Endodermal cell (in vitro differentiated cells): Measurements from ENCODE around the gene TOLLIP. TPM values are rescaled to one million over a fixed set of nuclear protein-coding genes. Genes with fewer than 3 reads are reported as not detected.

Source experiments
- DNase-seq: peaks from one replicate; pipeline ENCODE4 v3.0.0-alpha.2; 2017
- H3K27ac ChIP-seq: 2 replicates; pipeline ENCODE4 v1.5.1; 2013; ENCODE audit warnings: mild to moderate bottlenecking, low read depth, low read length, moderate library complexity
- H3K27me3 ChIP-seq: 2 replicates; pipeline ENCODE4 v1.6.1; 2013; ENCODE audit warnings: mild to moderate bottlenecking, low read length, moderate library complexity; ENCODE audit not compliant: insufficient read depth, control insufficient read depth, poor library complexity, severe bottlenecking
- H3K36me3 ChIP-seq: 2 replicates; pipeline ENCODE4 v1.7.0; 2013; ENCODE audit warnings: mild to moderate bottlenecking, low read length, moderate library complexity; ENCODE audit not compliant: control insufficient read depth, insufficient read depth
- H3K4me1 ChIP-seq: one replicate; pipeline ENCODE4 v1.7.0; 2013; ENCODE audit warnings: low read length; ENCODE audit not compliant: control insufficient read depth, insufficient read depth
- H3K4me3 ChIP-seq: 2 replicates; pipeline ENCODE4 v1.5.1; 2013; ENCODE audit warnings: mild to moderate bottlenecking, low read length, moderate library complexity
- H3K9ac ChIP-seq: 2 replicates; pipeline ENCODE4 v1.6.1; 2013; ENCODE audit warnings: mild to moderate bottlenecking, low read length, moderate library complexity; ENCODE audit not compliant: poor library complexity, severe bottlenecking; ENCODE audit errors: extremely low read depth
- H3K9me3 ChIP-seq: 2 replicates; pipeline ENCODE4 v1.6.1; 2013; ENCODE audit warnings: mild to moderate bottlenecking, low read length, moderate library complexity; ENCODE audit not compliant: control insufficient read depth
- H3K27ac Mint-ChIP-seq: 2 replicates; pipeline ENCODE4 v1.8.0; 2020; ENCODE audit warnings: mixed read lengths
- H3K27me3 Mint-ChIP-seq: 2 replicates; pipeline ENCODE4 v1.8.0; 2021; ENCODE audit warnings: mild to moderate bottlenecking, mixed read lengths; ENCODE audit not compliant: insufficient read depth
- H3K36me3 Mint-ChIP-seq: 2 replicates; pipeline ENCODE4 v1.8.0; 2020; ENCODE audit warnings: low read depth, mixed read lengths
- H3K4me1 Mint-ChIP-seq: 2 replicates; pipeline ENCODE4 v1.8.0; 2020; ENCODE audit warnings: mixed read lengths
- H3K4me3 Mint-ChIP-seq: 2 replicates; pipeline ENCODE4 v1.8.0; 2020; ENCODE audit warnings: mild to moderate bottlenecking, moderate library complexity, mixed read lengths
- H3K9me3 Mint-ChIP-seq: 2 replicates; pipeline ENCODE4 v1.8.0; 2020; ENCODE audit warnings: mild to moderate bottlenecking, mixed read lengths
- WGBS, 2 experiments: methylation state at CpG; one replicate each; pipeline versions ENCODE4 v1.1.5 to v1.1.7; 2013; ENCODE audit warnings: missing lambda C conversion rate in 2 of 2, mixed read lengths in 1 of 2; ENCODE audit not compliant: insufficient coverage in 1 of 2, insufficient read length in 1 of 2; 5-methylcytosine and 5-hydroxymethylcytosine counted together
- total RNA-seq, 2 donors: library from RNA; stranded (reverse); fragmentation: NEBNext Ultra II Directional in 1 of 2; extraction: Animal tissue kit (Norgen Biotek cat#: 25700) in 1 of 2; gene quantifications; 2 replicates in 1 of 2; 3 replicates in 1 of 2; pipeline ENCODE4 v1.2.1, GENCODE V29; 2021
- TF ChIP-seq, protein P1 (sequence below): fragments of 200-600 bp; sonication (generic); conservative IDR thresholded peaks from 2 replicates; pipeline ENCODE4 v1.5.0; 2021; ENCODE audit warnings: antibody characterized with exemption, mild to moderate bottlenecking

The TOLLIP gene
- total RNA-seq, 2 donors from 2014 or later, result 34.3 to 37.4 TPM

DNA sequence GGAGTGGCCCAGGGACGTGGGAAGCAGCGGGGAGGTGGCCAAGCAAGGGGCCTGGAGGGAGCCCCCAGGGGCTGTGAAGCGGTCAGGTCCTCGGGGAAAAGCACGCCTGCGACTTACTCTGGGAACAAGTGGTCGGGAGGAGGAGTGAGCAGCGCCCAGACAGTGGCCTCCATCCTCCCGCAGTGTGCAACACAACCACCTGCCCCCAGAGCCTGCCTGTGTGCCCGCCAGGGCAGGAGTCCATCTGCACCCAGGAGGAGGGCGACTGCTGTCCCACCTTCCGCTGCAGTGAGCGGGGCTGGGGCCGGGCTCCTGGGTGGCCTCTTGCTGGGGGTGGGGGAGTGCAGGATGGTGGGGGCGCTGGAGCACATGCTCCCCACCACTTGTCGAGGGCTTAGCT lies 51.5 kb downstream of the TOLLIP start:
- H3K27me3 ChIP-seq, result no peaks in the 10 kb centered on the region
- no peaks in the 10 kb centered on the region for H3K4me1 ChIP-seq
- no peak overlapping the region for H3K27ac ChIP-seq
- no peak overlapping the region for H3K4me3 ChIP-seq
- 89% methylated on average over 13 to 16 of the region's 16 CpGs for WGBS, 2 experiments
- Mint-ChIP-seq H3K27me3 (no peaks in the 10 kb centered on the region), H3K4me3 (no peak overlapping the region), H3K9me3 (peaks cover 4% of the 10 kb centered on the region), H3K27ac (no peak overlapping the region), H3K36me3 (no peaks in the 10 kb centered on the region), H3K4me1 (peaks cover 1% of the 10 kb centered on the region)
- no peaks in the 10 kb centered on the region for H3K9me3 ChIP-seq
- H3K9ac ChIP-seq, result no peak overlapping the region
- TF ChIP-seq, protein P1, sequence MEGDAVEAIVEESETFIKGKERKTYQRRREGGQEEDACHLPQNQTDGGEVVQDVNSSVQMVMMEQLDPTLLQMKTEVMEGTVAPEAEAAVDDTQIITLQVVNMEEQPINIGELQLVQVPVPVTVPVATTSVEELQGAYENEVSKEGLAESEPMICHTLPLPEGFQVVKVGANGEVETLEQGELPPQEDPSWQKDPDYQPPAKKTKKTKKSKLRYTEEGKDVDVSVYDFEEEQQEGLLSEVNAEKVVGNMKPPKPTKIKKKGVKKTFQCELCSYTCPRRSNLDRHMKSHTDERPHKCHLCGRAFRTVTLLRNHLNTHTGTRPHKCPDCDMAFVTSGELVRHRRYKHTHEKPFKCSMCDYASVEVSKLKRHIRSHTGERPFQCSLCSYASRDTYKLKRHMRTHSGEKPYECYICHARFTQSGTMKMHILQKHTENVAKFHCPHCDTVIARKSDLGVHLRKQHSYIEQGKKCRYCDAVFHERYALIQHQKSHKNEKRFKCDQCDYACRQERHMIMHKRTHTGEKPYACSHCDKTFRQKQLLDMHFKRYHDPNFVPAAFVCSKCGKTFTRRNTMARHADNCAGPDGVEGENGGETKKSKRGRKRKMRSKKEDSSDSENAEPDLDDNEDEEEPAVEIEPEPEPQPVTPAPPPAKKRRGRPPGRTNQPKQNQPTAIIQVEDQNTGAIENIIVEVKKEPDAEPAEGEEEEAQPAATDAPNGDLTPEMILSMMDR, result no peak
- DNase-seq, result no peak
- no peaks in the 10 kb centered on the region for H3K36me3 ChIP-seq

DNA sequence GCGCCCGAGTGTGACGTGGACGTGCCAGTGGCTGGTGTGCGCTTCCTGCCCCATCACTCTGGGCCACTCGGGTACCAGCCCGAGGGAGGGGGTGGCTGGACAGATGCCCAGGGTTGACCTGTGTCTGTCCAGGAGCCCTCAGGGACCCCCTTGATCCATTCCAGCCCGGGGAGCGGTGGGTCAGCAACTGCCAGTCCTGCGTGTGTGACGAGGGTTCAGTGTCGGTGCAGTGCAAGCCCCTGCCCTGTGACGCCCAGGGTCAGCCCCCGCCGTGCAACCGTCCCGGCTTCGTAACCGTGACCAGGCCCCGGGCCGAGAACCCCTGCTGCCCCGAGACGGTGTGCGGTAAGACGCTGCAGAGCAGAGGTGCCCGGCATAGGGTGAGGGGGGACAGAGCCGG lies 52.1 kb downstream of the TOLLIP start:
- TF ChIP-seq, protein P1, result no peak
- no peaks in the 10 kb centered on the region for H3K27me3 ChIP-seq
- Mint-ChIP-seq H3K36me3 (no peaks in the 10 kb centered on the region), H3K9me3 (peaks cover 5% of the 10 kb centered on the region), H3K27ac (no peak overlapping the region), H3K4me3 (no peak overlapping the region), H3K4me1 (no peaks in the 10 kb centered on the region), H3K27me3 (no peaks in the 10 kb centered on the region)
- H3K4me1 ChIP-seq, result no peaks in the 10 kb centered on the region
- 94 to 96% methylated on average over 21 to 27 of the region's 27 CpGs for WGBS, 2 experiments
- no peak overlapping the region for H3K9ac ChIP-seq
- no peak overlapping the region for H3K4me3 ChIP-seq
- no peaks in the 10 kb centered on the region for H3K9me3 ChIP-seq
- no peaks in the 10 kb centered on the region for H3K36me3 ChIP-seq
- DNase-seq, result no peak
- H3K27ac ChIP-seq, result no peak overlapping the region

DNA sequence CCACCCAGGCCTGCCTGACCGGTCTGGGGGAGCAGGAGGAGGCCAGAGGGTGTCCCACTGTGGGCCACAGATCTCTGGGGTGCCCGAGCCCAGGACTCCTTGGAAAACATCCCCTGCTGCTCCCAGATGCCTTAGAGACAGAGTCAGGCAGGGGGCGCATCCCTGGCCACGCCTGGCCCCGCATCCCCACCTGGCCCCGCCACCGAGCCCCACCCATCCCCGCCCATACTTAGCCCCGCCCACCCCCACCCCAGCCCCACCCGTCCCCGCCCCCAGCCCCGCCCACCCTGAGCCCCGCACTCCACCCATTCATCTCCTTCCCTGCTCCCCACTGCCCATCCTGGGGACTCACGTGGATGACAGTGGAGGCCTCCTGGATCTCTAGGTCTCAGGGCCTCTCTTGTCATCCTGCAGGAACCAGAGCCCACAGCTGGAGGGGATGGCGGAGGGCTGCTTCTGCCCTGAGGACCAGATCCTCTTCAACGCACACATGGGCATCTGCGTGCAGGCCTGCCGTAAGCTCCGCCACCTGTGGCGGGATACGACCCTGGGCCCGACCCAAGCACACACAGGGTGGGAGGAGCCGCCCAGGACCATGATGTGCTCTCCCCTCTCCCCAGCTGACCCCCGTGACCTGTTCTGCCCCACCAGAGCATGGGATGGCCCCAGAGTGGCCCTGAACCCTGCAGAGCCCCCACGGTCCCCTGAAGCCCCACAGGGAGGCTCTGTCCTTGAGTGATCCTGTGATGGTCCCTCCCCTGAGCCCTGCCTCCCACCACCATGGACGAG lies 53.0 kb downstream of the TOLLIP start:
- Mint-ChIP-seq H3K27me3 (peaks cover 2% of the 10 kb centered on the region), H3K27ac (no peak overlapping the region), H3K9me3 (peaks cover 14% of the 10 kb centered on the region), H3K4me1 (no peaks in the 10 kb centered on the region), H3K4me3 (no peak overlapping the region), H3K36me3 (no peaks in the 10 kb centered on the region)
- H3K36me3 ChIP-seq, result no peaks in the 10 kb centered on the region
- H3K4me1 ChIP-seq, result no peaks in the 10 kb centered on the region
- 88% methylated on average over 7 to 15 of the region's 26 CpGs for WGBS, 2 experiments
- no peaks in the 10 kb centered on the region for H3K27me3 ChIP-seq
- no peak overlapping the region for H3K4me3 ChIP-seq
- DNase-seq, result no peak
- TF ChIP-seq, protein P1, result no peak
- H3K9ac ChIP-seq, result no peak overlapping the region
- H3K27ac ChIP-seq, result no peak overlapping the region
- H3K9me3 ChIP-seq, result peaks cover 3% of the 10 kb centered on the region
